HepG2 (cell line): ENCODE measurements around the gene PTPRD. TPM values are rescaled to one million over a fixed set of nuclear protein-coding genes. Genes with fewer than 3 reads are reported as not detected.

Experiments
- ATAC-seq: fragments of 200-7000 bp; cut with Tn5 transposase; 3 replicates; pipeline ENCODE4 v1.9.1; 2020; ENCODE audit warnings: mild to moderate bottlenecking, moderate library complexity
- BruUV-seq: library from RNA; stranded (reverse); fragments of 400-500 nt; replicated peaks from 2 replicates; lab custom pipeline; 2021; lab: Mats Ljungman, UMichigan
- CTCF ChIA-PET: fragments of 300-600 bp; formaldehyde crosslinking; extraction: SDS; loops from one replicate; lab custom pipeline; 2021; ENCODE audit warnings: low total read pairs, inconsistent platforms, low intra/inter-chr PET ratio; lab: Yijun Ruan, JAX
- POLR2A ChIA-PET: fragments of 350-600 bp; sonication (Branson Sonifier 250); formaldehyde crosslinking; loops from one replicate; lab custom pipeline; 2020; ENCODE audit warnings: antibody characterized with exemption, inconsistent platforms; lab: Yijun Ruan, JAX
- DNase-seq: peaks from one replicate; pipeline ENCODE4 v3.0.0-alpha.2; 2015; ENCODE audit warnings: low spot score
- FAIRE-seq: peaks from 3 replicates; lab custom pipeline; 2011; peaks lifted over from hg19 to GRCh38; lab: Jason Lieb, UNC
- H2AFZ ChIP-seq: one replicate; pipeline ENCODE4 v1.6.1; 2011; ENCODE audit warnings: low read length, inconsistent platforms
- H3K27ac ChIP-seq: fragments of 300-600 bp; 3 replicates; pipeline ENCODE4 v1.8.0; 2011; ENCODE audit warnings: mixed run types, mild to moderate bottlenecking, mixed read lengths, low read length, inconsistent platforms; ENCODE audit not compliant: insufficient read depth; ENCODE audit errors: extremely low read length
- H3K27me3 ChIP-seq, 2 experiments: fragments of 200-600 bp in 1 of 2; 2 replicates in 1 of 2; 3 replicates in 1 of 2; pipeline versions ENCODE4 v1.6.0 to v1.8.0; 2011; ENCODE audit warnings: low read length in 2 of 2, mild to moderate bottlenecking in 2 of 2, moderate library complexity in 2 of 2, inconsistent platforms in 1 of 2; ENCODE audit not compliant: insufficient read depth in 2 of 2, control insufficient read depth in 1 of 2
- H3K36me3 ChIP-seq, 2 experiments: fragments of 200-600 bp in 1 of 2; replicated peaks in 1 of 2; 2 replicates in 1 of 2; 3 replicates in 1 of 2; pipeline versions ENCODE4 v1.5.1 to v1.8.0; 2011; ENCODE audit warnings: low read length in 2 of 2, inconsistent platforms in 1 of 2; ENCODE audit not compliant: insufficient read depth in 2 of 2, control insufficient read depth in 1 of 2
- H3K4me1 ChIP-seq: 2 replicates; pipeline ENCODE4 v1.5.1; 2012; ENCODE audit warnings: low read length, inconsistent platforms; ENCODE audit not compliant: insufficient read depth
- H3K4me2 ChIP-seq: 2 replicates; pipeline ENCODE4 v1.6.0; 2011; ENCODE audit warnings: low read depth, low read length, inconsistent platforms
- H3K4me3 ChIP-seq, 3 experiments: fragments of 200-600 bp in 1 of 3; sonication (generic), shearing (Covaris generic) in 1 of 3; replicated peaks in 1 of 3; 2 replicates each; pipeline ENCODE4 v1.5.1; 2011 to 2016; ENCODE audit warnings: low read length in 3 of 3, inconsistent platforms in 2 of 3, low read depth in 2 of 3, mild to moderate bottlenecking in 2 of 3, control low read depth in 1 of 3, mixed read lengths in 1 of 3; ENCODE audit not compliant: insufficient read depth in 1 of 3
- H3K79me2 ChIP-seq: one replicate; pipeline ENCODE4 v1.6.1; 2011; ENCODE audit warnings: low read length, inconsistent platforms; ENCODE audit not compliant: insufficient read depth
- H3K9ac ChIP-seq: 2 replicates; pipeline ENCODE4 v1.6.0; 2011; ENCODE audit warnings: mild to moderate bottlenecking, low read depth, low read length, inconsistent platforms; ENCODE audit not compliant: insufficient read depth
- H3K9me3 ChIP-seq: 2 replicates; pipeline ENCODE4 v1.5.1; 2012; ENCODE audit warnings: mild to moderate bottlenecking, low read length
- H4K20me1 ChIP-seq: 2 replicates; pipeline ENCODE4 v1.6.0; 2011; ENCODE audit warnings: inconsistent platforms, mild to moderate bottlenecking, low read length, moderate library complexity; ENCODE audit not compliant: insufficient read depth
- HES4 ChIP-seq: sonication (generic); formaldehyde crosslinking; IDR thresholded peaks from 2 replicates; pipeline ENCODE4 v1.9.0; 2021; ENCODE audit warnings: mild to moderate bottlenecking, missing genetic modification reagents, borderline replicate concordance
- KDM5B ChIP-seq: sonication (generic); formaldehyde crosslinking; IDR thresholded peaks from 2 replicates; pipeline ENCODE4 v1.4.0; 2020; ENCODE audit warnings: missing genetic modification reagents, mild to moderate bottlenecking, borderline replicate concordance
- PRPF4 ChIP-seq: fragments of 200-400 bp; formaldehyde crosslinking; IDR thresholded peaks from 2 replicates; pipeline ENCODE4 v1.6.1; 2016; ENCODE audit warnings: low read length, low read depth; ENCODE audit not compliant: poor library complexity, severe bottlenecking
- RFX5 ChIP-seq: IDR thresholded peaks from 2 replicates; pipeline ENCODE4 v1.6.1; 2011; ENCODE audit warnings: low read depth, low read length, improper control_type of control experiment
- SMAD3 ChIP-seq: sonication (generic); formaldehyde crosslinking; IDR thresholded peaks from 2 replicates; pipeline ENCODE4 v1.4.0; 2020; ENCODE audit warnings: missing genetic modification reagents
- STAT5B ChIP-seq: sonication (generic); formaldehyde crosslinking; IDR thresholded peaks from 2 replicates; pipeline ENCODE4 v1.4.0; 2020; ENCODE audit warnings: missing genetic modification reagents
- ZBTB8A ChIP-seq: sonication (generic); formaldehyde crosslinking; IDR thresholded peaks from 2 replicates; pipeline ENCODE4 v1.4.0; 2020; ENCODE audit warnings: mild to moderate bottlenecking, low read depth, missing genetic modification reagents, borderline replicate concordance
- ZC3H4 ChIP-seq: sonication (generic); formaldehyde crosslinking; IDR thresholded peaks from 2 replicates; pipeline ENCODE4 v1.4.0; 2020; ENCODE audit warnings: missing genetic modification reagents, borderline replicate concordance
- ZNF264 ChIP-seq: sonication (generic); formaldehyde crosslinking; IDR thresholded peaks from 2 replicates; pipeline ENCODE4 v1.4.0; 2020; ENCODE audit warnings: missing genetic modification reagents
- ZNF292 ChIP-seq: sonication (generic); formaldehyde crosslinking; IDR thresholded peaks from 2 replicates; pipeline ENCODE4 v1.8.1; 2022; ENCODE audit warnings: mild to moderate bottlenecking, low read depth, missing genetic modification reagents, borderline replicate concordance
- ZNF614 ChIP-seq: IDR thresholded peaks from 2 replicates; pipeline ENCODE4 v1.6.1; 2018; ENCODE audit warnings: missing biosample characterization, missing genetic modification reagents, inconsistent platforms, borderline replicate concordance
- ZNF747 ChIP-seq: sonication (generic); formaldehyde crosslinking; IDR thresholded peaks from 2 replicates; pipeline ENCODE4 v1.8.1; 2023; ENCODE audit warnings: missing genetic modification reagents, mild to moderate bottlenecking, borderline replicate concordance
- ZNF792 ChIP-seq: IDR thresholded peaks from 2 replicates; pipeline ENCODE4 v1.6.1; 2016
- WGBS: methylation state at CpG from one replicate; pipeline ENCODE4 v1.1.6; 2017; ENCODE audit warnings: low lambda C conversion rate; 5-methylcytosine and 5-hydroxymethylcytosine counted together
- in situ Hi-C: cut with HindIII; loops from 2 replicates; pipeline ENCODE4 v1.10.0; 2017; ENCODE audit warnings: low pct_unique_long_range_greater_than_20kb; ENCODE audit not compliant: extremely low pct_ligation_motif_present
- intact Hi-C: fragments of 100-400 bp; cut with micrococcal nuclease; formaldehyde crosslinking; loops from one replicate; pipeline ENCODE4 v1.10.0; 2022; ENCODE audit not compliant: unreplicated experiment
- polyA plus RNA-seq, 8 experiments: library from polyadenylated mRNA; depleted of rRNA in 3 of 8; stranded (reverse) in 7 of 8; unstranded in 1 of 8; fragments of >200 nt; fragmentation: Illumina TruSeq in 4 of 8; extraction: Trizol in 4 of 8; gene quantifications; 2 replicates each; pipeline versions ENCODE4 v1.2.1 to v1.2.3, GENCODE V29; 2011 to 2016; ENCODE audit warnings: low read depth in 4 of 8, missing spikeins in 1 of 8, mixed read lengths in 1 of 8; ENCODE audit not compliant: insufficient read depth in 1 of 8
- total RNA-seq, 5 experiments: library from RNA; depleted of rRNA; stranded (reverse); fragments of >200 nt; fragmentation: Illumina TruSeq; extraction: Trizol; gene quantifications; 2 replicates each; pipeline ENCODE4 v1.2.3, GENCODE V29; 2016; ENCODE audit warnings: low read depth in 1 of 5
- TF ChIP-seq, protein P1 (sequence below): sonication (generic); formaldehyde crosslinking; IDR thresholded peaks from 2 replicates; pipeline ENCODE4 v1.4.0; 2020; ENCODE audit warnings: mild to moderate bottlenecking, missing genetic modification reagents
- TF ChIP-seq, protein P2 (sequence below): sonication (generic); formaldehyde crosslinking; IDR thresholded peaks from 2 replicates; pipeline ENCODE4 v1.4.0; 2020; ENCODE audit warnings: missing genetic modification reagents, borderline replicate concordance
- TF ChIP-seq, protein P3 (sequence below): sonication (generic); formaldehyde crosslinking; IDR thresholded peaks from 2 replicates; pipeline ENCODE4 v1.4.0; 2020; ENCODE audit warnings: missing genetic modification reagents

The PTPRD gene
- total and polyA plus RNA-seq, 2 of the 13 experiments (the other 11 are each of a cell fraction or from before 2014, with no cell fraction given): 0.05 TPM; not detected in 1

DNA sequence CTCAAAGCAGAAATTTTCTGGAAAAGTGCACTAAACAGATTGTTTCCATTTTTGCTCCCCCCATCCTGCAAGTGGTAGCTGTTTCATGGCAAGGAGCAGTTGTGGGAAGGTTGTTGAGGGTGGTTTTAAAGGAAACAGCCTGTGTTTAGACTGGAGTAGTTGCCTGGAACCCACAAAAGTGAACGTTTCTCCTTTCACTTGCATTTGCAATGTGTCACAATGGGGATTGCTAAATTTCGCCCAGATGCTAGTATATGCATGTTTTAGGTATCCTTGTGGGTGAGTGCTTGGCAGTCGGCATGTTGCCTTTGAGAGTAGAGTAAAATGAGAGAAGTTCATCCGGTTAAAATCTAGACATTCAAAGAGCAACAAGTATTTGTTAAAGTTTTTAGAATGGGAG lies 1713.3 kb downstream of the PTPRD start:
- FAIRE-seq (no peak), DNase-seq (no peak), ATAC-seq (no peak)
- Histone ChIP-seq H3K27me3 (no peaks in the 10 kb centered on the region), H3K4me2 (no peak overlapping the region), H3K4me1 (no peaks in the 10 kb centered on the region), H4K20me1 (no peaks in the 10 kb centered on the region), H3K9ac (no peak overlapping the region), H3K36me3 (no peaks in the 10 kb centered on the region), H3K79me2 (no peaks in the 10 kb centered on the region), H3K9me3 (no peaks in the 10 kb centered on the region)
- no TSS peak for BruUV-seq
- under 1% methylated on average over 4 of the region's 4 CpGs for WGBS
- TF ChIP-seq ZNF614 (CRISPR knock-in tag) (no peak), RFX5 (no peak), STAT5B (no peak), KDM5B (CRISPR knock-in tag) (no peak), ZNF747 (CRISPR knock-in tag) (no peak), ZC3H4 (CRISPR knock-in tag) (no peak), SMAD3 (CRISPR knock-in tag) (no peak), ZNF292 (CRISPR knock-in tag) (no peak), HES4 (no peak), ZBTB8A (CRISPR knock-in tag) (no peak), PRPF4 (no peak), ZNF264 (CRISPR knock-in tag) (no peak), ZNF792 (CRISPR knock-in tag) (no peak)
- TF ChIP-seq, protein P1, sequence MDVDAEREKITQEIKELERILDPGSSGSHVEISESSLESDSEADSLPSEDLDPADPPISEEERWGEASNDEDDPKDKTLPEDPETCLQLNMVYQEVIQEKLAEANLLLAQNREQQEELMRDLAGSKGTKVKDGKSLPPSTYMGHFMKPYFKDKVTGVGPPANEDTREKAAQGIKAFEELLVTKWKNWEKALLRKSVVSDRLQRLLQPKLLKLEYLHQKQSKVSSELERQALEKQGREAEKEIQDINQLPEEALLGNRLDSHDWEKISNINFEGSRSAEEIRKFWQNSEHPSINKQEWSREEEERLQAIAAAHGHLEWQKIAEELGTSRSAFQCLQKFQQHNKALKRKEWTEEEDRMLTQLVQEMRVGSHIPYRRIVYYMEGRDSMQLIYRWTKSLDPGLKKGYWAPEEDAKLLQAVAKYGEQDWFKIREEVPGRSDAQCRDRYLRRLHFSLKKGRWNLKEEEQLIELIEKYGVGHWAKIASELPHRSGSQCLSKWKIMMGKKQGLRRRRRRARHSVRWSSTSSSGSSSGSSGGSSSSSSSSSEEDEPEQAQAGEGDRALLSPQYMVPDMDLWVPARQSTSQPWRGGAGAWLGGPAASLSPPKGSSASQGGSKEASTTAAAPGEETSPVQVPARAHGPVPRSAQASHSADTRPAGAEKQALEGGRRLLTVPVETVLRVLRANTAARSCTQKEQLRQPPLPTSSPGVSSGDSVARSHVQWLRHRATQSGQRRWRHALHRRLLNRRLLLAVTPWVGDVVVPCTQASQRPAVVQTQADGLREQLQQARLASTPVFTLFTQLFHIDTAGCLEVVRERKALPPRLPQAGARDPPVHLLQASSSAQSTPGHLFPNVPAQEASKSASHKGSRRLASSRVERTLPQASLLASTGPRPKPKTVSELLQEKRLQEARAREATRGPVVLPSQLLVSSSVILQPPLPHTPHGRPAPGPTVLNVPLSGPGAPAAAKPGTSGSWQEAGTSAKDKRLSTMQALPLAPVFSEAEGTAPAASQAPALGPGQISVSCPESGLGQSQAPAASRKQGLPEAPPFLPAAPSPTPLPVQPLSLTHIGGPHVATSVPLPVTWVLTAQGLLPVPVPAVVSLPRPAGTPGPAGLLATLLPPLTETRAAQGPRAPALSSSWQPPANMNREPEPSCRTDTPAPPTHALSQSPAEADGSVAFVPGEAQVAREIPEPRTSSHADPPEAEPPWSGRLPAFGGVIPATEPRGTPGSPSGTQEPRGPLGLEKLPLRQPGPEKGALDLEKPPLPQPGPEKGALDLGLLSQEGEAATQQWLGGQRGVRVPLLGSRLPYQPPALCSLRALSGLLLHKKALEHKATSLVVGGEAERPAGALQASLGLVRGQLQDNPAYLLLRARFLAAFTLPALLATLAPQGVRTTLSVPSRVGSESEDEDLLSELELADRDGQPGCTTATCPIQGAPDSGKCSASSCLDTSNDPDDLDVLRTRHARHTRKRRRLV (CRISPR knock-in tag): no peak
- TF ChIP-seq, protein P2, sequence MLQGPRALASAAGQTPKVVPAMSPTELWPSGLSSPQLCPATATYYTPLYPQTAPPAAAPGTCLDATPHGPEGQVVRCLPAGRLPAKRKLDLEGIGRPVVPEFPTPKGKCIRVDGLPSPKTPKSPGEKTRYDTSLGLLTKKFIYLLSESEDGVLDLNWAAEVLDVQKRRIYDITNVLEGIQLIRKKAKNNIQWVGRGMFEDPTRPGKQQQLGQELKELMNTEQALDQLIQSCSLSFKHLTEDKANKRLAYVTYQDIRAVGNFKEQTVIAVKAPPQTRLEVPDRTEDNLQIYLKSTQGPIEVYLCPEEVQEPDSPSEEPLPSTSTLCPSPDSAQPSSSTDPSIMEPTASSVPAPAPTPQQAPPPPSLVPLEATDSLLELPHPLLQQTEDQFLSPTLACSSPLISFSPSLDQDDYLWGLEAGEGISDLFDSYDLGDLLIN: no peak
- TF ChIP-seq, protein P3, sequence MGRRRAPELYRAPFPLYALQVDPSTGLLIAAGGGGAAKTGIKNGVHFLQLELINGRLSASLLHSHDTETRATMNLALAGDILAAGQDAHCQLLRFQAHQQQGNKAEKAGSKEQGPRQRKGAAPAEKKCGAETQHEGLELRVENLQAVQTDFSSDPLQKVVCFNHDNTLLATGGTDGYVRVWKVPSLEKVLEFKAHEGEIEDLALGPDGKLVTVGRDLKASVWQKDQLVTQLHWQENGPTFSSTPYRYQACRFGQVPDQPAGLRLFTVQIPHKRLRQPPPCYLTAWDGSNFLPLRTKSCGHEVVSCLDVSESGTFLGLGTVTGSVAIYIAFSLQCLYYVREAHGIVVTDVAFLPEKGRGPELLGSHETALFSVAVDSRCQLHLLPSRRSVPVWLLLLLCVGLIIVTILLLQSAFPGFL (CRISPR knock-in tag): no peak
- TF ChIP-seq, all 625 proteins: peak for 0
- H2AFZ ChIP-seq: no peak overlapping the region
- intact Hi-C loops: loop anchor here (5.0 to 10.0 kb wide), 3 partner anchors 105 to 1327 kb away; no protein-coding TSS in a partner anchor
- no peak overlapping the region for H3K4me3 ChIP-seq
- CTCF ChIA-PET: no interaction called here
- POLR2A ChIA-PET: no interaction called here
- in situ Hi-C loops: no loop called here
- H3K27ac ChIP-seq: no peak overlapping the region
